ENCODE data around the gene RALGPS2.

The RALGPS2 gene

DNA sequence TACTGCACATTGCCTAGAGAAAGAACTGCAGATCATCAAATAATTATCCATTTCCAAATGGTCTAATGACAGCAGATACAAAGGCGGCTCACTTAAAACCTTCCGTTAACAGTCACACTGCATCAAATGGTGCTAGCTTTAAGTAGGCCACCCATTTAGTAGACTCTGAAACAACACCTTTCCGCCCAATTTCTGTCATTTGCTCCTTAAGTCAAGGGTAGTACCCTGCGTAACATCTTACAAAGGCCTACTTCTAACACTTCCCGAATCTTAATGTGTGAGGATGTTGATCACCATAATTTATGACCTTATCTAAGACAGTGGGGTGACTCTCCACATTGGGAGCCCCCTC lies 692 bp upstream of the RALGPS2 start:
- peaks cover 18 to 20% of the 10 kb centered on the region in 2 experiments for H3K4me1 ChIP-seq (ENCODE audit: control insufficient read depth in 1 of 2, insufficient read depth in 1 of 2, low read depth in 1 of 2, low read length in 1 of 2)
- no peaks in the 10 kb centered on the region for H3K9me3 ChIP-seq
- TF ChIP-seq, protein P1, sequence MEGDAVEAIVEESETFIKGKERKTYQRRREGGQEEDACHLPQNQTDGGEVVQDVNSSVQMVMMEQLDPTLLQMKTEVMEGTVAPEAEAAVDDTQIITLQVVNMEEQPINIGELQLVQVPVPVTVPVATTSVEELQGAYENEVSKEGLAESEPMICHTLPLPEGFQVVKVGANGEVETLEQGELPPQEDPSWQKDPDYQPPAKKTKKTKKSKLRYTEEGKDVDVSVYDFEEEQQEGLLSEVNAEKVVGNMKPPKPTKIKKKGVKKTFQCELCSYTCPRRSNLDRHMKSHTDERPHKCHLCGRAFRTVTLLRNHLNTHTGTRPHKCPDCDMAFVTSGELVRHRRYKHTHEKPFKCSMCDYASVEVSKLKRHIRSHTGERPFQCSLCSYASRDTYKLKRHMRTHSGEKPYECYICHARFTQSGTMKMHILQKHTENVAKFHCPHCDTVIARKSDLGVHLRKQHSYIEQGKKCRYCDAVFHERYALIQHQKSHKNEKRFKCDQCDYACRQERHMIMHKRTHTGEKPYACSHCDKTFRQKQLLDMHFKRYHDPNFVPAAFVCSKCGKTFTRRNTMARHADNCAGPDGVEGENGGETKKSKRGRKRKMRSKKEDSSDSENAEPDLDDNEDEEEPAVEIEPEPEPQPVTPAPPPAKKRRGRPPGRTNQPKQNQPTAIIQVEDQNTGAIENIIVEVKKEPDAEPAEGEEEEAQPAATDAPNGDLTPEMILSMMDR (IDR thresholded peaks at IDR 0.05): no peak
- H3K4me3 ChIP-seq (ENCODE audit: low read depth in 1 of 2, low read length in 1 of 2): peak overlapping the region; percentile 74 to 92
- no peaks in the 10 kb centered on the region for H3K27me3 ChIP-seq
- peak overlapping the region; percentile 90 for H3K27ac ChIP-seq
- no peaks in the 10 kb centered on the region for H3K36me3 ChIP-seq

DNA sequence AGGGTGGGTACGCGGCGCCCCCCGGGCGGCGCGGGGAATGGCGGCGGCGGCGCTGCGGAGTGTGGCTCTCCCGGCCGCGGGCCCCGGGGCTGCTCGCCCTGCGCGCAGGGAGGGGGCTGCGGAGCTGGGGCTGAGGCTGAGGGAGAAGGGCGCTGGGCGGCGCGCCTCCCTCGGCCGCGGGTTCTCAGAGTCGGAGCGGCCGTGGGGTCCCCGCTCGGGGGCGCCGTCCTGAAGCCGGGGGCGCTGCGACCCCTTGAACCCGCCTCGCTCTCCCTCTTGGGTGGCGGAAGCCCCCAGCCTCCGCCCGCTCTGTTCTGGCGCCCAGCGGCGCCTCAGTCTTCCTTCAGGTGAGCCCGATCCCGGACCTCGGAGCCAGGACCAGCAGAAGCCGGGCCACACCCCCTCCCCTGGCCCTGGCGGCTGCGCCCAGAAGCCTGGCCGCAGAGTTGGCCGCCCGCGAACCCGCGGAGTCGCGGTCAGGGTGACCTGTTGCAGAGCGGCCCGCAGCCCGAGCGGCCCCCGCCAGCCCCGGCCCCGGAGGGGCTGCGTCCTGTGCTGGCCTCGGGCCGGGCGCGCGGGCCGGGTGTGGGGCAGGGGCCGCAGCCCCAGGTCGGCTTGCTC lies 532 bp downstream of the RALGPS2 start:
- H3K4me3 ChIP-seq (ENCODE audit: low read depth in 1 of 2, low read length in 1 of 2): peak overlapping the region; percentile 74 to 92
- H3K36me3 ChIP-seq: no peaks in the 10 kb centered on the region
- TF ChIP-seq, protein P1 (IDR thresholded peaks at IDR 0.05): no peak
- H3K9me3 ChIP-seq: no peaks in the 10 kb centered on the region
- peaks cover 14% of the 10 kb centered on the region in 2 experiments for H3K4me1 ChIP-seq (ENCODE audit: control insufficient read depth in 1 of 2, insufficient read depth in 1 of 2, low read depth in 1 of 2, low read length in 1 of 2)
- H3K27me3 ChIP-seq: no peaks in the 10 kb centered on the region
- peak overlapping the region; percentile 90 for H3K27ac ChIP-seq

DNA sequence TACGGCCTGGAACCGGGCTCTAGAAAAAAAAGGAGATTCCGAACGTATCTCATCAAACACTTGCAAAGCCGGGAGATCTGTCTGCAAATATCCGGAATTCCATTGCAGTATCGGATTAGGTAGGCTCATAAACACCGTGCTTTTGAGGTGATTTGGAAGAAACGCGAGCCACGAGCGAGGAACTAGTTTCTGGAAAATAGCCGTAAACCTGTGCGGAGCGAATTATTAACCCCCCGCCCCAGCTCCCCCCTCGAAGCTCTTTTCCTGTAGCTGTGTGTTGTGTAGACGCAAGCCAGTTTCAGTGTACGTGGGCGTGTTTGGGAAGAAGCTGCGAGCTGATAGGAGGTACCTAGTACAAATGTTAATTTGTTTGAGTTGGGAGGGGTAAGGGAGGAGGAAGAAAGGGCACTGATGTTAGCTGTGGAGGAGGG lies 1.1 kb downstream of the RALGPS2 start:
- Histone ChIP-seq H3K4me1 (ENCODE audit: control insufficient read depth in 1 of 2, insufficient read depth in 1 of 2, low read depth in 1 of 2, low read length in 1 of 2) (peaks cover 14% of the 10 kb centered on the region in 2 experiments), H3K4me3 (ENCODE audit: low read depth in 1 of 2, low read length in 1 of 2) (peak overlapping the region; percentile 74 to 92), H3K9me3 (no peaks in the 10 kb centered on the region), H3K27me3 (no peaks in the 10 kb centered on the region), H3K36me3 (no peaks in the 10 kb centered on the region), H3K27ac (peak overlapping the region; percentile 90)
- TF ChIP-seq, protein P1 (IDR thresholded peaks at IDR 0.05): no peak

DNA sequence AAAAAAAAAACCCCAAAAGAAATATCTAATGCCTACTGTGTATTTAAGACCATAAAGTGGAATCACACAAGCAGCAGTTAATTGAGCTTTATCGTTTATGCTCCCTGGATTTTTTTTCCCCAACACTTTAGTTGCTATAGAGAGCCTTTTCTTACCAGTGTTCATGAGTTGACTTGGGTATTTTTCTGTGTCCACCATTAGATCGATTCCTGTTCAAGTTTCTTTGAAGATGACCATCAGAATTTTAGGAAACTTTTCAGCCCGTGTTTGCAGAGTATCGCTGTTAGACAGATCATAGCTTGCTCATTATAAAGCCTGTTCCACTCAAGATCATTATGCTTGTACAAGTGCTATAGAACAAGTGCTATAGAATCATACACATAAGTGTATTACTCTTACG lies 1.5 kb downstream of the RALGPS2 start:
- peak overlapping the region; percentile 74 to 92 for H3K4me3 ChIP-seq (ENCODE audit: low read depth in 1 of 2, low read length in 1 of 2)
- TF ChIP-seq, protein P1 (IDR thresholded peaks at IDR 0.05): no peak
- H3K4me1 ChIP-seq (ENCODE audit: control insufficient read depth in 1 of 2, insufficient read depth in 1 of 2, low read depth in 1 of 2, low read length in 1 of 2): peaks cover 14% of the 10 kb centered on the region in 2 experiments
- peak overlapping the region; percentile 90 for H3K27ac ChIP-seq
- H3K9me3 ChIP-seq: no peaks in the 10 kb centered on the region
- H3K36me3 ChIP-seq: no peaks in the 10 kb centered on the region
- no peaks in the 10 kb centered on the region for H3K27me3 ChIP-seq

DNA sequence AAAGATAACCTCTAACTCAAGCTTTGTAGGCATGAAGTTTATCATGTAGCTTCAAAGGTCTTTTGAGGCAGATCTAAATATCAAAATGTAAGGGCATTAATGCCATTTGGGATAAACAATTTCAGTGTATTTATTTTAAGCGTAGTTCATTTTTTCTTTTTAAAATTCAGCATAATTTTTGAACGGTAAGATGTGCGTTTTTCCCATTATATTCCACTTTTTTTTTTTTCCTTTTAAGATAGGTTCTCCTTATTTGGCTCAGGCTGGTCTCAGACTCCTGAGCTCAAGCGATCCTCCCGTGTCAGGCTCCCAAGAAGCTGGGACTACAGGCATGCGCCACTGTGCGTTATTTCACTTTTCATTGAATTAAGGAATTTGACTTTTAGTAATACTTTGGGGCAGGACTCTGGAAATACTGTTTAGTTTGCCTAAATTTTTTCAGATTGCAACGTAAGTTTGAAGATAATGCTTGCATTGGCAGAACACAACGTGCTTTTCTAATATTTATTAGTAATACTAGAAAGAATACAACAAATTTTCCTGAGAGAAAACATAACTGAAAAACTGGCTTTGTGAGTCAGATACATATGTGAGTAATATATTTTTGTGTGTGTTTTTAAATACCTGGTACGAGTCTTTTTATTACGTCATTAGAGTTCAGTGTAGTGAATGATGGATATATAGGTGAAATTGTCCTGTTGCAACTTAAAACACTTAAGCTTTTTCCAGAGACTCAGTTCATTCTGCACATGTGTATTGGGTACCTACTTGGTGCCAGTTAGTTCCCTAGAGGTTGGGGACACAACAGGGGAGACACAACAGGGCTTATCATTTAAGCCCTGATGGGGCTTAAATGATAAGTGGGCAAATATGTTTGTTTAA lies 2.2 kb downstream of the RALGPS2 start:
- Histone ChIP-seq H3K27ac (peak overlapping the region; percentile 90), H3K4me1 (ENCODE audit: control insufficient read depth in 1 of 2, insufficient read depth in 1 of 2, low read depth in 1 of 2, low read length in 1 of 2) (peaks cover 14% of the 10 kb centered on the region in 2 experiments), H3K27me3 (no peaks in the 10 kb centered on the region), H3K4me3 (ENCODE audit: low read depth in 1 of 2, low read length in 1 of 2) (no peak overlapping the region), H3K36me3 (no peaks in the 10 kb centered on the region), H3K9me3 (no peaks in the 10 kb centered on the region)
- TF ChIP-seq, protein P1 (IDR thresholded peaks at IDR 0.05): no peak

Data from neutrophil (primary cell).